Cardiac muscle cell (in vitro differentiated cells and primary cell): ENCODE data around the gene AK2. TPM values are rescaled to one million over a fixed set of nuclear protein-coding genes. Genes with fewer than 3 reads are reported as not detected.

ENCODE experiments used
- DNase-seq, 2 donors: peaks; one replicate each; pipeline versions ENCODE4 v3.0.0 to v3.0.0-alpha.2; 2010 to 2017; ENCODE audit warnings: low read depth in 1 of 2, low spot score in 1 of 2
- H3K27ac ChIP-seq: fragments of 200-600 bp; sonication (generic); 2 replicates; pipeline ENCODE4 v1.5.1; 2016
- H3K27me3 ChIP-seq: fragments of 200-600 bp; sonication (generic); 2 replicates; pipeline ENCODE4 v1.6.0; 2016; ENCODE audit warnings: control low read depth
- H3K36me3 ChIP-seq: fragments of 200-600 bp; sonication (generic); 2 replicates; pipeline ENCODE4 v1.5.1; 2016; ENCODE audit warnings: control low read depth
- H3K4me1 ChIP-seq: fragments of 200-600 bp; sonication (generic); 2 replicates; pipeline ENCODE4 v1.8.1; 2017; ENCODE audit warnings: low read depth, mild to moderate bottlenecking, mixed run types
- H3K4me3 ChIP-seq: fragments of 200-600 bp; sonication (generic); 2 replicates; pipeline ENCODE4 v1.5.1; 2016; ENCODE audit warnings: mild to moderate bottlenecking
- H3K9me3 ChIP-seq: fragments of 200-600 bp; sonication (generic); 2 replicates; pipeline ENCODE4 v1.5.1; 2017; ENCODE audit warnings: low read depth, mild to moderate bottlenecking, control low read depth
- polyA plus RNA-seq: library from polyadenylated mRNA; unstranded; fragments of >200 nt; fragmentation: Nextera tagmentation; extraction: Ambion mirVana; gene quantifications from 2 replicates; pipeline ENCODE4 v1.2.1, GENCODE V29; 2016
- total RNA-seq: library from RNA; depleted of rRNA; stranded (reverse); fragments of >200 nt; gene quantifications from 2 replicates; pipeline ENCODE4 v1.2.3, GENCODE V29; 2016
- TF ChIP-seq, protein P1 (sequence below): IDR thresholded peaks from 2 replicates; pipeline ENCODE4 v1.5.1; 2012; ENCODE audit warnings: low read depth, mild to moderate bottlenecking, low read length

AK2 gene
- total and polyA plus RNA-seq, 2 experiments from 2014 or later = 201 to 281 TPM

- no peak overlapping the region for H3K27ac ChIP-seq
- no peaks in the 10 kb centered on the region for H3K36me3 ChIP-seq
- peaks cover 12% of the 10 kb centered on the region for H3K4me1 ChIP-seq
- DNase-seq = no peak
- H3K4me3 ChIP-seq = no peak overlapping the region
- peaks cover 27% of the 10 kb centered on the region for H3K27me3 ChIP-seq
- H3K9me3 ChIP-seq = no peaks in the 10 kb centered on the region
- TF ChIP-seq, protein P1, sequence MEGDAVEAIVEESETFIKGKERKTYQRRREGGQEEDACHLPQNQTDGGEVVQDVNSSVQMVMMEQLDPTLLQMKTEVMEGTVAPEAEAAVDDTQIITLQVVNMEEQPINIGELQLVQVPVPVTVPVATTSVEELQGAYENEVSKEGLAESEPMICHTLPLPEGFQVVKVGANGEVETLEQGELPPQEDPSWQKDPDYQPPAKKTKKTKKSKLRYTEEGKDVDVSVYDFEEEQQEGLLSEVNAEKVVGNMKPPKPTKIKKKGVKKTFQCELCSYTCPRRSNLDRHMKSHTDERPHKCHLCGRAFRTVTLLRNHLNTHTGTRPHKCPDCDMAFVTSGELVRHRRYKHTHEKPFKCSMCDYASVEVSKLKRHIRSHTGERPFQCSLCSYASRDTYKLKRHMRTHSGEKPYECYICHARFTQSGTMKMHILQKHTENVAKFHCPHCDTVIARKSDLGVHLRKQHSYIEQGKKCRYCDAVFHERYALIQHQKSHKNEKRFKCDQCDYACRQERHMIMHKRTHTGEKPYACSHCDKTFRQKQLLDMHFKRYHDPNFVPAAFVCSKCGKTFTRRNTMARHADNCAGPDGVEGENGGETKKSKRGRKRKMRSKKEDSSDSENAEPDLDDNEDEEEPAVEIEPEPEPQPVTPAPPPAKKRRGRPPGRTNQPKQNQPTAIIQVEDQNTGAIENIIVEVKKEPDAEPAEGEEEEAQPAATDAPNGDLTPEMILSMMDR = no peak
These were observed 69.8 kb downstream of the AK2 start for GRCh38 chr1:32966900-32967299.

DNA sequence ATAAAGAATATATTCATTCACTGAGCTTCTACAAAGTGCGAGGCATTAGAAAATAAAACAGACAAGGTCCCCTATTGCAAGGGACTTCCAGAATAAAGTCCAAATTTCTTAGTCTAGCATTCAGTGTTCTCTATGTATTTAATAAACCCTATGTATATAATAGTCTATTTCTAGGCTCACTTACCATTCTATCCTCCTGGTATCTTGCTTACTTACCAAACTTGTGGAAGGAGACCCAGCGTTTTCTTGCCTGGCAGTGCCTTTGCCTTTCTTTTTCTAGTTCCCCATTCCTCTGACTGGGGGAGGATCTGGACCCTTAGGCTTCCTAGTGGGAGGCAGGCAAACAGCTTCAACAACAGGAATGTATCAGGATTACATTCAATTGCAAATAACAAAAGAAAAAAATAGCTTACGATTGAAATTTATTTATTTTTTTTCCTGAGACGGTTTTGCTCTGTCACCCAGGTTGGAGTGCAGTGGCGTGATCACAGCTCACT lies 71.4 kb downstream of the AK2 start:
- H3K27me3 ChIP-seq = peaks cover 11% of the 10 kb centered on the region
- peak overlapping the region; percentile 84 for H3K27ac ChIP-seq
- no peaks in the 10 kb centered on the region for H3K36me3 ChIP-seq
- H3K4me3 ChIP-seq = peak overlapping the region; percentile 64
- TF ChIP-seq, protein P1 = no peak
- H3K4me1 ChIP-seq = peaks cover 12% of the 10 kb centered on the region
- H3K9me3 ChIP-seq = no peaks in the 10 kb centered on the region
- no peak for DNase-seq

- TF ChIP-seq, protein P1 = no peak
These were observed 72.0 kb downstream of the AK2 start, which contains the start of gene RNF19B for GRCh38 chr1:32964461-32965250. TSS of gene RNF19B (minus strand) at chr1:32964809. CDS start at chr1:32964685, 124 bp downstream.

DNA sequence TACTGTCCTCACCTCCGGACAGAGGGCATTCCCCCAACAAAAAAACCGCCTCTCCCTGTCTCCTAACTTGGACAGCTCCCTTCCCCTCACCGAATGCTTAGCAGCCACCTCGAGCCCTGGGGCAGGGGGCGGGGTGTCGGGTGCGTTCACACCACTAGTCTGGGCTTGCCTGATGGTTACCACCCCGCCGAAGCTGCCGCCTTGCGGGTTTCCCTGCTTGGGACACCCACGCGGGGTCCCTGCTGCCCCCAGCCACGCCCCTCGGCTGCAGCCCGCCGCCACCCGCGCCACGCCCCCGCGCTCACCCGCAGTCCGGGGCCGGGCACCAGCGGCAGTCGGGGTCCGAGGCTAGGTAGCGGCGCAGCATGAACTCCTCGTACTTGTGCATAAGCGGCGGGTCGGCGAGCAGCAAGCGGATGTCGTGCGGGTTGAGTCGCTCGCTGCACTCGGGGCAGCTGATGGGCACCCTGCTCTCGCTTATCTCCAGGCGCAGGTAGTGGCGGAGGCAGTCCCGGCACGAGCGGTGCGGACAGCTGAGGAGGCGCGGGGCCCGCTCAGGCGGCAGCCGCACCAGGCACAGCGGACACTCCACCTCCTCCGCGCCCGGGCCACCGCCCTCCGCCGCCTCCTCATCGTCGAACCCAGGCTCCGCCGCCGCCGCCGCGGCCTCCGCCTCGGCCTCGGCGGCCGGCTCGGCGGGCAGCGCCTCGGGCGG lies 72.8 kb downstream of the AK2 start:
- Histone ChIP-seq H3K9me3 (no peaks in the 10 kb centered on the region), H3K4me3 (peak overlapping the region; percentile 64), H3K27ac (peak overlapping the region; percentile 36), H3K4me1 (peaks cover 12% of the 10 kb centered on the region), H3K36me3 (no peaks in the 10 kb centered on the region), H3K27me3 (peaks cover 8% of the 10 kb centered on the region)
- peak; percentile 44 to 75 for DNase-seq
- TF ChIP-seq, protein P1 = no peak

More at GRCh38 chr1:32964461-32965250, 72.0 kb downstream of the AK2 start, which contains the start of gene RNF19B:
- Histone ChIP-seq H3K27ac (peak within 1 kb of the TSS; percentile 84), H3K27me3 (peaks cover 11% of the 10 kb centered on the region), H3K9me3 (no peaks in the 10 kb centered on the region), H3K4me1 (peaks cover 12% of the 10 kb centered on the region), H3K4me3 (peak within 1 kb of the TSS; percentile 64), H3K36me3 (no peaks in the 10 kb centered on the region)
- peak; percentile 95 to 96 for DNase-seq

DNA sequence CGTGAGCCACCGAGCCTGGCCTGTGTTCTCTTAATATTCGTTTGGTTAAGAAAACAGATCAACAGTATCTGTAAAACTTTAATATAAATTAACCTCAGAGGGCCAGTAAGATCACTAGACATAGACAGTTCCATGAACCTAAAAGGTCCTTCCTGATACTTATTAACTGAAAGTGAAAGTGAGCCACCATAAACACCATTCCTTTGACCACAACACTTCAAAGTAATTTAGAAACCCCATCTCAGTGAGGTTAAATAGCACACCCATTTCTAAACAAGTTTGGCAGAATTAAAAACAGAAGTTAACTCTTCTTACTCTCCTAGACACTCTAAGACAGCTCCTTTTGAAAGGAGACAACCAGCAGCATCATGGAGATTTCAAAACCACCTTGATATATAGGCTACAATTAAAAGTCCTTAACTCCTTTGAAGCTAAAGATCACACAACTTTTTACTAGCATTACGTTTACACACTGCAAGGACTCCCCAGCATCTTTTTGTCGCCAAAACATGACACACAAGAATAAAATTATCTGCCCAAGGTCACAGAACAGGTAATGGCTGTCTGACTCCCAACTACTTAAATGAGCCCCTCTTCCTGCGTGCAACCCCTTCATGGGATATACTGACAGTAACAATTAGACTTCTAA lies 74.3 kb downstream of the AK2 start:
- TF ChIP-seq, protein P1 = no peak
- no peaks in the 10 kb centered on the region for H3K36me3 ChIP-seq

More for the DNA sequence above, 74.3 kb downstream of the AK2 start:
- Histone ChIP-seq H3K4me1 (peaks cover 12% of the 10 kb centered on the region), H3K27me3 (peaks cover 8% of the 10 kb centered on the region), H3K4me3 (peak overlapping the region; percentile 64), H3K9me3 (no peaks in the 10 kb centered on the region), H3K27ac (no peak overlapping the region)
- no peak for DNase-seq
